OCI-LY1 (cell line): ENCODE results near the gene SENP1.

Experiments used
- H2AFZ ChIP-seq: fragments of 200-600 bp; sonication (generic), shearing (Covaris generic); 2 replicates; pipeline ENCODE4 v1.6.0; 2014; ENCODE audit warnings: antibody characterized with exemption, mild to moderate bottlenecking, low read length
- H3F3A ChIP-seq: fragments of 200-600 bp; sonication (generic), shearing (Covaris generic); 2 replicates; pipeline ENCODE4 v1.6.0; 2014; ENCODE audit warnings: mild to moderate bottlenecking, antibody characterized with exemption, low read length, moderate library complexity; ENCODE audit not compliant: insufficient read depth
- H3K27ac ChIP-seq: fragments of 200-600 bp; sonication (generic); 2 replicates; pipeline ENCODE4 v1.5.1; 2014; ENCODE audit warnings: low read length, mixed run types, mild to moderate bottlenecking, low read depth; ENCODE audit not compliant: poor library complexity, severe bottlenecking
- H3K27me3 ChIP-seq: fragments of 200-600 bp; sonication (generic); 2 replicates; pipeline ENCODE4 v1.6.0; 2014; ENCODE audit warnings: antibody characterized with exemption, mild to moderate bottlenecking, low read length, moderate library complexity; ENCODE audit not compliant: insufficient read depth
- H3K36me3 ChIP-seq: fragments of 200-600 bp; sonication (generic); 2 replicates; pipeline ENCODE4 v1.6.1; 2014; ENCODE audit warnings: mild to moderate bottlenecking, antibody characterized with exemption, low read length, moderate library complexity, mixed read lengths; ENCODE audit not compliant: insufficient read depth
- H3K4me1 ChIP-seq: fragments of 200-600 bp; sonication (generic); 2 replicates; pipeline ENCODE4 v1.5.1; 2014; ENCODE audit warnings: mild to moderate bottlenecking, low read length, moderate library complexity; ENCODE audit not compliant: insufficient read depth, severe bottlenecking
- H3K4me2 ChIP-seq: fragments of 200-600 bp; sonication (generic), shearing (Covaris generic); 2 replicates; pipeline ENCODE4 v1.6.1; 2014; ENCODE audit warnings: low read length
- H3K4me3 ChIP-seq: fragments of 200-600 bp; sonication (generic); 2 replicates; pipeline ENCODE4 v1.5.1; 2014; ENCODE audit warnings: low read length, low read depth, mild to moderate bottlenecking, mixed read lengths; ENCODE audit not compliant: poor library complexity, severe bottlenecking
- H3K79me2 ChIP-seq: fragments of 200-600 bp; shearing (Covaris generic); 2 replicates; pipeline ENCODE4 v1.6.1; 2016; ENCODE audit warnings: mixed run types, low read length, mixed read lengths; ENCODE audit not compliant: insufficient read depth
- H3K9ac ChIP-seq: fragments of 200-600 bp; sonication (generic), shearing (Covaris generic); 2 replicates; pipeline ENCODE4 v1.6.1; 2014; ENCODE audit warnings: mild to moderate bottlenecking, low read length, mixed read lengths
- H3K9me2 ChIP-seq: fragments of 200-600 bp; sonication (generic), shearing (Covaris generic); 2 replicates; pipeline ENCODE4 v1.6.1; 2014; ENCODE audit warnings: low read depth, mild to moderate bottlenecking, low read length, mixed read lengths
- H3K9me3 ChIP-seq: fragments of 200-600 bp; shearing (Covaris generic); 2 replicates; pipeline ENCODE4 v1.6.1; 2014; ENCODE audit warnings: low read length, mixed read lengths
- H4K20me1 ChIP-seq: fragments of 200-600 bp; sonication (generic), shearing (Covaris generic); 2 replicates; pipeline ENCODE4 v1.6.0; 2016; ENCODE audit warnings: mild to moderate bottlenecking, low read length; ENCODE audit not compliant: insufficient read depth
- EZH2 ChIP-seq: fragments of 200-600 bp; sonication (generic), shearing (Covaris generic); IDR thresholded peaks from 2 replicates; pipeline ENCODE4 v1.8.0; 2017; ENCODE audit warnings: borderline replicate concordance, mixed run types, mild to moderate bottlenecking, antibody characterized with exemption, low read length, moderate library complexity, mixed read lengths
- TF ChIP-seq, protein P1 (sequence below): fragments of 200-600 bp; sonication (generic), shearing (Covaris generic); IDR thresholded peaks from 2 replicates; pipeline ENCODE4 v1.5.1; 2017; ENCODE audit warnings: mild to moderate bottlenecking, antibody characterized with exemption, low read length, moderate library complexity, mixed read lengths

Gene SENP1

DNA sequence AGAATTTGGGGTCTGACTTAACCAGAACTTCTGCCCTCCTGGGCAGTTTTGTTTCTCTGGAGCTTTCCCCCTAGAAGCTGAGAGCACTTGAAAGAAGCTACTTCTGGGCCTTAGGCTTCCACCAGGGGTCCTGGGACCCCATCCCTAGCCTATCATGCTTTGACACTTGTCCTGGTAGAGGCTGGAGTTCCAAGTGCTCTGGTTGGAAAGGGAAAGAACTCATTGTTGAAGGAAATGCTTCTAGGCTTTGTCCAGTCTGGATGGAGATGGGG, 100.2 kb downstream of the SENP1 start:
- H3K9me2 ChIP-seq: no peaks in the 10 kb centered on the region
- no peak overlapping the region for H3K27ac ChIP-seq
- TF ChIP-seq EZH2: no peak
- TF ChIP-seq, protein P1, sequence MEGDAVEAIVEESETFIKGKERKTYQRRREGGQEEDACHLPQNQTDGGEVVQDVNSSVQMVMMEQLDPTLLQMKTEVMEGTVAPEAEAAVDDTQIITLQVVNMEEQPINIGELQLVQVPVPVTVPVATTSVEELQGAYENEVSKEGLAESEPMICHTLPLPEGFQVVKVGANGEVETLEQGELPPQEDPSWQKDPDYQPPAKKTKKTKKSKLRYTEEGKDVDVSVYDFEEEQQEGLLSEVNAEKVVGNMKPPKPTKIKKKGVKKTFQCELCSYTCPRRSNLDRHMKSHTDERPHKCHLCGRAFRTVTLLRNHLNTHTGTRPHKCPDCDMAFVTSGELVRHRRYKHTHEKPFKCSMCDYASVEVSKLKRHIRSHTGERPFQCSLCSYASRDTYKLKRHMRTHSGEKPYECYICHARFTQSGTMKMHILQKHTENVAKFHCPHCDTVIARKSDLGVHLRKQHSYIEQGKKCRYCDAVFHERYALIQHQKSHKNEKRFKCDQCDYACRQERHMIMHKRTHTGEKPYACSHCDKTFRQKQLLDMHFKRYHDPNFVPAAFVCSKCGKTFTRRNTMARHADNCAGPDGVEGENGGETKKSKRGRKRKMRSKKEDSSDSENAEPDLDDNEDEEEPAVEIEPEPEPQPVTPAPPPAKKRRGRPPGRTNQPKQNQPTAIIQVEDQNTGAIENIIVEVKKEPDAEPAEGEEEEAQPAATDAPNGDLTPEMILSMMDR: no peak
- no peak overlapping the region for H2AFZ ChIP-seq
- no peak overlapping the region for H3K9ac ChIP-seq
- no peaks in the 10 kb centered on the region for H3K4me1 ChIP-seq
- H3K4me3 ChIP-seq: no peak overlapping the region
- no peaks in the 10 kb centered on the region for H3K79me2 ChIP-seq
- no peaks in the 10 kb centered on the region for H4K20me1 ChIP-seq
- H3K4me2 ChIP-seq: no peak overlapping the region
- no peaks in the 10 kb centered on the region for H3K9me3 ChIP-seq
- H3F3A ChIP-seq: no peaks in the 10 kb centered on the region
- H3K27me3 ChIP-seq: 0 out of 2 replicates have a peak, but pooled peaks cover 10% of the 10 kb centered on the region
- H3K36me3 ChIP-seq: no peaks in the 10 kb centered on the region

DNA sequence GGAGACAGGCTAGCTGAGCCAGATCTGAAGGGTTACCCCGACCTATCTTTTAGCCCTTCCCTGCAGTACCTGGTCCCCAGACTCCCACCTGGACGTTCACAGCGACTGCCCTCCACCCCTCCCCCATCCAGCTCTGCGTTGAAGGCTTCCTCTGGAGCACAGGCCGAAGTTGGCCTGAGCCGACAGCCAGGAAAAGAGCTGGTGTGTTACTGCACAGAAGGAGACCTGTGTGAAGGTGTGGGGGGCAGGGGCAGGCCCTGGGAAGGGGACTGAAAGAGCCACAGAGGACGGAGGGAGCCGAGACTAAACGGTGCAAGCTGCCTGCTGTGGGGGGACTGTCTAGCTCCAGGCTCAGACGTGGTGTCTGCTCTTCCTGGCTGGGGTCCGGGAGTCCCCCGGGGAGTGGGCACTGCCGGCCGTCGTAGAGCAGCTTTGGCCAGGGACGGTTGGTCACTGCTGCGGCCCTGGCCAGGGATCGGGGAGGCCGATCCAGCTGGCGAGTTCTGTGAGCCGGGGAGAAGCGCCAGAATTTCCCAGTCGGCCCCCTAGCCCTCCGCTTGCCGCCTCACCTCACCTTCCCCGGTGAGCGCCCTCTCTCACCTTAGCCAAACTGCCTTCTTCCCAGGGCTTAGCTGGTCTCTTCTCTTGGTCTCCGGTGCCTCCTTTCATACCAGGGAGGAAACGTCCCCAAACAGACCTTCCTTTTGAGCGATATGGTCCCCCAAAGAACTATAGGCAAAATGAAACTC, 100.7 kb downstream of the SENP1 start:
- Histone ChIP-seq H3K4me3 (no peak overlapping the region), H3K27me3 (0 out of 2 replicates have a peak, but pooled peaks cover 10% of the 10 kb centered on the region), H3K4me2 (no peak overlapping the region)

DNA sequence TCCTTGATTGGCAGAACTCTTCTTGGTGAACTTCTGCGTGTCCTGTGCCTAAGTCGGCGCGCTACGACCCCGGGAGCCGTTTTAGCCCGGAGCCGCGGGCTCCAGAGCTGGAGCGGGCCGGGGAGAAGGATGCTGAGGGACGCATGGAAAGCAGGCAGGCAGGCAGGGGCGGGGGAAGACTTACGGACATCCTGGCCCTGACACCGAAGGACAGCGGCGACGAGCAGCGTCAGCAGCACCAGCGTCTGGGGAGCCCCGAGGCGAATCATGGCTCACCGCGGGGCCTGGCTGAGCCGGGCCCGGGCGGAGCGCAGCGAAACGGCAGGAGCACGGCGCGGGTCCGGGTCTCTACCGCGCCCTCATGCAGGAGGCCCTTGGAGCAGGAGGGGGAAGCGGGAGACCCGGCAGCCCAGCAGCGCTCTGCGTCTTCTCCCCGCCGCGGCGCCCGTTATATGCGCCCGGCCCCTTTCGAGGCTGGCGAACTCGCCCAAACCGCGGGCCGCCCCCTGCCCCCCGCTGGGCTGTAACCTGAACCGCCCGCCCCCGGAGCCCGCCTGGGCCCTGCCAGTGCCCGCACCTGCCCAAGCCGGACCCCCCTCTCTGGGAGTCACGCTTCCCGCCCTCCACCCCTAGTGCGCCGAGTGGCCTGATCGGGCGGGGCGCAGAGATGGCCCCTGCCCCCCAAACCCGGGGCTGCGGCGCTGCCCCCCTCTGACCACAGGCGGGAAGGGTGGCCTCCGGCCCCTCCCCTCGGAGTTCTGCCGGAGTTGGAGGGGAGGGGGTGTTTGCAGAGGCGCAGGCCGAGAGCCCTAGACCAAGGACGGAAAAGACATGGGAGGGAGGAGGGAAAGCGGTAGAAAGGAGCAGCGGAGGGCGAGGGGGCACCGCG, 101.6 kb downstream of the SENP1 start, which contains the start of gene COL2A1:
TSS of gene COL2A1 (minus strand) at position 424 of the 889 bp plus-strand sequence. CDS start at position 269, 155 bp downstream.
- no peaks in the 10 kb centered on the region for H3K36me3 ChIP-seq
- H3K9me2 ChIP-seq: no peaks in the 10 kb centered on the region
- no peak within 1 kb of the TSS for H3K4me2 ChIP-seq
- no peaks in the 10 kb centered on the region for H4K20me1 ChIP-seq
- no peaks in the 10 kb centered on the region for H3K4me1 ChIP-seq
- no peak within 1 kb of the TSS for H2AFZ ChIP-seq
- no peak within 1 kb of the TSS for H3K27ac ChIP-seq
- H3K79me2 ChIP-seq: no peaks in the 10 kb centered on the region
- H3K4me3 ChIP-seq: no peak within 1 kb of the TSS
- no peak within 1 kb of the TSS for H3K9ac ChIP-seq
- H3K9me3 ChIP-seq: no peaks in the 10 kb centered on the region
- TF ChIP-seq, protein P1: no peak
- no peak for TF ChIP-seq EZH2
- H3K27me3 ChIP-seq: peaks cover 14% of the 10 kb centered on the region; the same call in 1 of the 2 replicates
- H3F3A ChIP-seq: no peaks in the 10 kb centered on the region

More for the DNA sequence above, 100.7 kb downstream of the SENP1 start:
- H3K4me1 ChIP-seq: no peaks in the 10 kb centered on the region
- no peak overlapping the region for H3K27ac ChIP-seq
- no peak for TF ChIP-seq EZH2
- TF ChIP-seq, protein P1: no peak
- H3F3A ChIP-seq: no peaks in the 10 kb centered on the region
- no peaks in the 10 kb centered on the region for H3K9me2 ChIP-seq
- H3K9ac ChIP-seq: no peak overlapping the region
- H3K79me2 ChIP-seq: no peaks in the 10 kb centered on the region
- no peaks in the 10 kb centered on the region for H3K9me3 ChIP-seq
- H4K20me1 ChIP-seq: no peaks in the 10 kb centered on the region
- H2AFZ ChIP-seq: no peak overlapping the region
- H3K36me3 ChIP-seq: no peaks in the 10 kb centered on the region
